NCI-H510A treated with DMSO at 0.1 percent for 48 hours (cell line): ENCODE measurements around the gene ARHGAP11A.

Experiments
- DNase-seq: peaks from one replicate; lab custom pipeline; 2025; lab: John Stamatoyannopoulos, UW

ARHGAP11A gene

GRCh38 chr15:32656091-32656490, 40.8 kb downstream of the ARHGAP11A start:
- no peak for DNase-seq

- DNase-seq: no peak
Observed at GRCh38 chr15:32656496-32656895, 41.2 kb downstream of the ARHGAP11A start.

- no peak for DNase-seq
Observed at GRCh38 chr15:32657198-32657883, 42.0 kb downstream of the ARHGAP11A start.

- no peak for DNase-seq
Observed at GRCh38 chr15:32657941-32658340, 42.6 kb downstream of the ARHGAP11A start.

- peak; percentile 40 for DNase-seq
Observed at GRCh38 chr15:32659340-32660155, 44.2 kb downstream of the ARHGAP11A start.

- DNase-seq: no peak
Observed at GRCh38 chr15:32663671-32664070, 48.4 kb downstream of the ARHGAP11A start.

GRCh38 chr15:32664796-32665195, 49.5 kb downstream of the ARHGAP11A start:
- no peak for DNase-seq

GRCh38 chr15:32667321-32667720, 52.0 kb downstream of the ARHGAP11A start:
- no peak for DNase-seq

- no peak for DNase-seq
Observed at GRCh38 chr15:32668942-32669341, 53.6 kb downstream of the ARHGAP11A start.

GRCh38 chr15:32669896-32670611, 54.8 kb downstream of the ARHGAP11A start:
- DNase-seq: no peak

GRCh38 chr15:32670623-32671022, 55.3 kb downstream of the ARHGAP11A start:
- DNase-seq: no peak

GRCh38 chr15:32671339-32672325, 56.3 kb downstream of the ARHGAP11A start:
- no peak for DNase-seq

- DNase-seq: no peak
Observed at GRCh38 chr15:32674681-32675080, 59.4 kb downstream of the ARHGAP11A start.

- DNase-seq: no peak
Observed at GRCh38 chr15:32675466-32675865, 60.2 kb downstream of the ARHGAP11A start.

- DNase-seq: no peak
Observed at GRCh38 chr15:32676169-32676568, 60.9 kb downstream of the ARHGAP11A start.

GRCh38 chr15:32677238-32677750, 62.0 kb downstream of the ARHGAP11A start:
- DNase-seq: peak; percentile 49

GRCh38 chr15:32679298-32679690, 64.0 kb downstream of the ARHGAP11A start:
- DNase-seq: no peak

GRCh38 chr15:32682569-32682968, 67.3 kb downstream of the ARHGAP11A start:
- DNase-seq: no peak

- DNase-seq: no peak
Observed at GRCh38 chr15:32682977-32683630, 67.8 kb downstream of the ARHGAP11A start.

- no peak for DNase-seq
Observed at GRCh38 chr15:32683906-32684584, 68.7 kb downstream of the ARHGAP11A start.
